ENCODE measurements around the gene WASF2. TPM values are rescaled to one million over a fixed set of nuclear protein-coding genes. Genes with fewer than 3 reads are reported as not detected.

Gene WASF2
- total and polyA plus RNA-seq, 2 experiments from 2014 or later: 32.7 to 53.4 TPM

DNA sequence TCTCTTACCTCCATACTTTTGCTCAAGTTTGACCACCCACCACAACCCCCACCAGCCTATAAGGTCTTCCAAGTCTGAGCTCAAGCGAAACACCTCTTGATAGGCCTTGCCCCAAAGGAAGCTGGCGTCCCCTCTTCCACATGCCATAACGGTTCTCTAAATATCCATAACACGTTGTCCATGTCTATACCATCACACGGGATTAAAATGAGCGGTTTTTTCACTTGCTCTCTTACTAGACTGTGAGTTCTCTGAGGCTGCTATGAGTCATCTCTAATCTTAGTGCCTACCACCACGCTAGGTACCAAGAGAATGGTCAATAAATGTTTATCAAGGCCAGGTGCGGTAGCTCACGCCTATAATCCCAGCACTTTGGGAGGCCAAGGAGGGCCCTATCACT, 41.0 kb downstream of the WASF2 start:
- Histone ChIP-seq H3K4me3 (no peak overlapping the region), H3K27ac (no peak overlapping the region)
- TF ChIP-seq, protein P1, sequence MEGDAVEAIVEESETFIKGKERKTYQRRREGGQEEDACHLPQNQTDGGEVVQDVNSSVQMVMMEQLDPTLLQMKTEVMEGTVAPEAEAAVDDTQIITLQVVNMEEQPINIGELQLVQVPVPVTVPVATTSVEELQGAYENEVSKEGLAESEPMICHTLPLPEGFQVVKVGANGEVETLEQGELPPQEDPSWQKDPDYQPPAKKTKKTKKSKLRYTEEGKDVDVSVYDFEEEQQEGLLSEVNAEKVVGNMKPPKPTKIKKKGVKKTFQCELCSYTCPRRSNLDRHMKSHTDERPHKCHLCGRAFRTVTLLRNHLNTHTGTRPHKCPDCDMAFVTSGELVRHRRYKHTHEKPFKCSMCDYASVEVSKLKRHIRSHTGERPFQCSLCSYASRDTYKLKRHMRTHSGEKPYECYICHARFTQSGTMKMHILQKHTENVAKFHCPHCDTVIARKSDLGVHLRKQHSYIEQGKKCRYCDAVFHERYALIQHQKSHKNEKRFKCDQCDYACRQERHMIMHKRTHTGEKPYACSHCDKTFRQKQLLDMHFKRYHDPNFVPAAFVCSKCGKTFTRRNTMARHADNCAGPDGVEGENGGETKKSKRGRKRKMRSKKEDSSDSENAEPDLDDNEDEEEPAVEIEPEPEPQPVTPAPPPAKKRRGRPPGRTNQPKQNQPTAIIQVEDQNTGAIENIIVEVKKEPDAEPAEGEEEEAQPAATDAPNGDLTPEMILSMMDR (IDR thresholded peaks at IDR 0.05; ENCODE audit: low read depth, low read length): no peak

DNA sequence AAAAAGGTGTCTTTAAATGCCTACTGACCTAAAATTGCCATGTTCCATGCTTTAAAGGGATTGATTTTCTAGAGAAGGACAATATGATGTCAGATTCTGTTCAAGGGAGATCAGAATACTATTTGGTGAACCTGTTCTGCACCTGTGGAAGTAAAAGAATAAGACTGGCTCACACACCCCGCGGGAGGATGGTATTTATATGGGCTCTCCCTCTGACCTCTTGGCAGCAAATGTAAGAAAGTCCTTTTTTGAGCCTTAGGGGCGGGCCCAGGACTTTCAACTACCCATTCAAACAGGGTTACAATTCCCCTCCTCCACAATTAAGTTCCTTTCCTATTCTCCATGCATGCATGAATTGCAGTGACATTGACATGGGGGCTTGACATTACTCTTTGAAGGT, 42.1 kb downstream of the WASF2 start:
- Histone ChIP-seq H3K4me3 (no peak overlapping the region), H3K4me1 (ENCODE audit: low read depth) (peaks cover 45% of the 10 kb centered on the region), H3K27me3 (no peaks in the 10 kb centered on the region), H3K27ac (peak overlapping the region; percentile 68), H3K9me3 (ENCODE audit: low read depth) (no peaks in the 10 kb centered on the region), H3K36me3 (no peaks in the 10 kb centered on the region)
- TF ChIP-seq, protein P1 (IDR thresholded peaks at IDR 0.05; ENCODE audit: low read depth, low read length): no peak
- DNase-seq (ENCODE audit: low read depth in 1 of 2, low spot score in 1 of 2): no peak

More for the DNA sequence above, 41.0 kb downstream of the WASF2 start:
- Histone ChIP-seq H3K27me3 (no peaks in the 10 kb centered on the region), H3K4me1 (ENCODE audit: low read depth) (peaks cover 45% of the 10 kb centered on the region), H3K9me3 (ENCODE audit: low read depth) (no peaks in the 10 kb centered on the region), H3K36me3 (no peaks in the 10 kb centered on the region)
- DNase-seq (ENCODE audit: low read depth in 1 of 2, low spot score in 1 of 2): no peak

DNA sequence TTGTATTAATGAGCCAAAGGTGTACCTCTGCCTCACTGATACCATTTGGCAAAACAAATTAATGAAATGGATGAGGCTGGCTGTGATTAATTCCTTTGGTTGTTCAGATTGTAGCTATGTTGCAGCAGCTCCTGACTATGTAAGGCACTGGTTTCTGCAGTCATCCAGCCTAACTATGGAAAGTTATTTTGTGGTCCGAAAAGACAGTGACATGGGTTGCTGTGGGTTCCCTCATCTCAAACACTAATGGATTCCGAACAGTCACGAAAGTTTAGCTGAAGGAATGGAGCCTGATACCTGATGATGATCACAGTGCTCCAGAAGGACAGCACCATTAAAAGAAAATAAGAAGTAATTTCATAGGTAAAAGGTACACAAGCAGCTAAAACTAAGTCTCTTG, 42.6 kb downstream of the WASF2 start:
- H3K4me3 ChIP-seq: no peak overlapping the region
- H3K9me3 ChIP-seq (ENCODE audit: low read depth): no peaks in the 10 kb centered on the region
- no peak for DNase-seq (ENCODE audit: low read depth in 1 of 2, low spot score in 1 of 2)
- no peaks in the 10 kb centered on the region for H3K27me3 ChIP-seq
- peak overlapping the region; percentile 68 for H3K27ac ChIP-seq
- TF ChIP-seq, protein P1 (IDR thresholded peaks at IDR 0.05; ENCODE audit: low read depth, low read length): no peak
- H3K36me3 ChIP-seq: no peaks in the 10 kb centered on the region
- H3K4me1 ChIP-seq (ENCODE audit: low read depth): peaks cover 45% of the 10 kb centered on the region

DNA sequence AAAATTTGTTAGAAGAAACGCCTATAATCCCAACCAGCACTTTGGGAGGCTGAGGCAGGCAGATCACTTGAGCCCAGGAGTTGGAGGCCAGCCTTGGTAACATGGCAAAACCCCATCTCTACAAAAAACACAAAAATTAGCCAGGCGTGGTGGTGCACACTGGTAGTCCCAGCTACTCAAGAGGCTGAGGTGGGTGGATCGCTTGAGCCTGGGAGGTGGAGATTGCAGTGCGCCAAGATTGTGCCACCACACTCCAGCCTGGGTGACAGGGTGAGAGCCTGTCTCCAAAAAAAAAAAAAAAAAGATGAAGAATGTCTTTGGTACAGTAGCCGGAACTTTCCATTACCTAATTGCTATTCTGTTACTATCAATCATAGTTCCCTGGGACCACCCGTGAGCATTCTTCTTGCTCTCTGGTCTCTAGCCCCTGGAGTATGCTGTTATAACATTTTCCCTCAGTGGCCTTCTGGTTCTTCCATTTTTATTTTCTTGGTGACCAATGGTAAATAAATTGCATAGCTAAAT, 43.4 kb downstream of the WASF2 start:
- Histone ChIP-seq H3K27ac (no peak overlapping the region), H3K36me3 (no peaks in the 10 kb centered on the region), H3K4me3 (no peak overlapping the region), H3K4me1 (ENCODE audit: low read depth) (peaks cover 40% of the 10 kb centered on the region), H3K9me3 (ENCODE audit: low read depth) (no peaks in the 10 kb centered on the region), H3K27me3 (no peaks in the 10 kb centered on the region)
- TF ChIP-seq, protein P1 (IDR thresholded peaks at IDR 0.05; ENCODE audit: low read depth, low read length): no peak
- no peak for DNase-seq (ENCODE audit: low read depth in 1 of 2, low spot score in 1 of 2)

DNA sequence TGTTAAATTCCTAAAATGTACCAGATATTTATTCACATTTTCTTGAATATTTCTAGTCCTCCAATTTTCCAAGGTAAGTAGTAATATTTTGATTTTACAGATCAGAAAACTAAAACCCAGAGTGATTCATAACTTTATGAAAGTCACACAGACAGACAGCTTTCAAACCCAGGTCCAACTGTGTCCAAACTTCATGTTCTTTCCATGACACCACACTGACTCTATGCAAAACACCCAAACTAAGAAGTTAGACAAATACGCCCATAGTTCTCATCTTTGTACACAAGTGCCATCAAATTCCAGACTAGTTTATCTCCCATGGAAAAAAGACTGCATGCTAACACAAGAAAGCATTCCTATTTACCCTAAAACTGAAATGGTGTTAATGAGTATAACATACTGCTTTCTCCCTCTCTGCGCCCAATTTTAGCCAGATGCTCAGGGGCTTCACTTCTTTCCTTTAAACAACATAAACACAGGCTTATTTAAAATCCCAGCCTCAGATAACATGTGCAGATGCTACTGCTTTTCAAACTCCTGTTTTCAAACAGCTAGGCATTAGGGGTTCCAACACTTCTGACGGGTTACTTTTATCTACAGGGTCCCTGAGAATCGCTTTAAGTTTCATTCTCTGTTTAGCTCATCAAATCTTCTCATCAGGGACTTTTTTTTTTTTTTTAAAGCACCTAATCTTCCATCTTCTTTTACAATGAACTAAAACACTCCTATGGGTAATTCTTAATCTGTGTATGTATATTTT, 44.6 kb downstream of the WASF2 start:
- TF ChIP-seq, protein P1 (IDR thresholded peaks at IDR 0.05; ENCODE audit: low read depth, low read length): no peak
- Histone ChIP-seq H3K27me3 (no peaks in the 10 kb centered on the region), H3K36me3 (no peaks in the 10 kb centered on the region), H3K9me3 (ENCODE audit: low read depth) (no peaks in the 10 kb centered on the region), H3K27ac (peak overlapping the region; percentile 56), H3K4me3 (no peak overlapping the region), H3K4me1 (ENCODE audit: low read depth) (peaks cover 34% of the 10 kb centered on the region)
- no peak for DNase-seq (ENCODE audit: low read depth in 1 of 2, low spot score in 1 of 2)
